Transverse colon (tissue), 4 donors: Measurements from ENCODE around the gene PELI1. TPM values are rescaled to one million over a fixed set of nuclear protein-coding genes. Genes with fewer than 3 reads are reported as not detected.

ENCODE experiments used
- DNase-seq: peaks from one replicate; pipeline ENCODE4 v3.0.0-alpha.2; 2019
- H3K27ac ChIP-seq, 4 donors: fragments of 200-600 bp; sonication (generic); 2 replicates each; pipeline ENCODE4 v1.5.1; 2016 to 2018; ENCODE audit warnings: inconsistent platforms in 4 of 4
- H3K27me3 ChIP-seq: fragments of 200-600 bp; sonication (generic); 2 replicates; pipeline ENCODE4 v1.5.1; 2017; ENCODE audit warnings: inconsistent platforms
- H3K36me3 ChIP-seq, 4 donors: fragments of 200-600 bp; sonication (generic); 2 replicates each; pipeline ENCODE4 v1.5.1; 2017 to 2019; ENCODE audit warnings: inconsistent platforms in 4 of 4
- H3K4me1 ChIP-seq, 4 donors: fragments of 200-600 bp; sonication (generic); 2 replicates each; pipeline ENCODE4 v1.5.1; 2017 to 2020; ENCODE audit warnings: inconsistent platforms in 4 of 4
- H3K4me3 ChIP-seq, 4 donors: fragments of 200-600 bp; sonication (generic); 1 replicate in 1 of 4; 2 replicates in 3 of 4; pipeline versions ENCODE4 v1.5.1 to v1.6.1; 2017 to 2019; ENCODE audit warnings: inconsistent platforms in 4 of 4
- H3K9me3 ChIP-seq, 2 donors: fragments of 200-600 bp; sonication (generic); 2 replicates each; pipeline ENCODE4 v1.5.1; 2017 to 2019; ENCODE audit warnings: inconsistent platforms in 2 of 2
- EP300 ChIP-seq: sonication (generic); formaldehyde crosslinking; IDR thresholded peaks from one replicate; pipeline ENCODE4 v1.6.1; 2017; ENCODE audit warnings: antibody characterized with exemption, low read depth
- POLR2A ChIP-seq: fragments of 450-650 bp; IDR thresholded peaks from one replicate; pipeline ENCODE4 v1.6.1; 2016; ENCODE audit warnings: antibody characterized with exemption, mild to moderate bottlenecking, moderate library complexity
- POLR2AphosphoS5 ChIP-seq, 3 donors: sonication (generic); formaldehyde crosslinking; IDR thresholded peaks; one replicate each; pipeline ENCODE4 v1.6.1; 2016; ENCODE audit warnings: antibody characterized with exemption in 3 of 3
- WGBS, 2 donors: methylation state at CpG; one replicate each; pipeline ENCODE4 v1.1.5; 2018; ENCODE audit warnings: low coverage in 1 of 2; 5-methylcytosine and 5-hydroxymethylcytosine counted together
- in situ Hi-C, 4 donors: fragments of 200-750 bp; cut with MboI; loops; one replicate each; pipeline versions ENCODE4 v1.15.0 to v1.15.1; 2017; ENCODE audit warnings: low sequenced_read_pairs in 3 of 4, low pct_ligation_motif_present in 1 of 4, low pct_unique_long_range_greater_than_20kb in 1 of 4
- intact Hi-C: fragments of 100-400 bp; cut with DNase I; formaldehyde crosslinking; loops from one replicate; pipeline ENCODE4 v1.15.1; 2023; ENCODE audit warnings: low total_unique reads
- total RNA-seq, 4 donors: library from RNA; depleted of rRNA; stranded (reverse); fragments of >200 nt; gene quantifications; one replicate each; pipeline ENCODE4 v1.1.0, GENCODE V29; 2016
- TF ChIP-seq, protein P1 (sequence below), 5 experiments: fragments of 200-600 bp in 3 of 5; fragments of 450-650 bp in 2 of 5; sonication (generic) in 3 of 5; IDR thresholded peaks; 1 replicate in 2 of 5; 2 replicates in 3 of 5; pipeline ENCODE4 v1.5.1; 2016 to 2017; ENCODE audit warnings: antibody characterized with exemption in 5 of 5, inconsistent platforms in 3 of 5, mild to moderate bottlenecking in 2 of 5, moderate library complexity in 1 of 5

The PELI1 gene
- total RNA-seq, 4 donors from 2014 or later: 20.6 to 818 (median 41.3) TPM

DNA sequence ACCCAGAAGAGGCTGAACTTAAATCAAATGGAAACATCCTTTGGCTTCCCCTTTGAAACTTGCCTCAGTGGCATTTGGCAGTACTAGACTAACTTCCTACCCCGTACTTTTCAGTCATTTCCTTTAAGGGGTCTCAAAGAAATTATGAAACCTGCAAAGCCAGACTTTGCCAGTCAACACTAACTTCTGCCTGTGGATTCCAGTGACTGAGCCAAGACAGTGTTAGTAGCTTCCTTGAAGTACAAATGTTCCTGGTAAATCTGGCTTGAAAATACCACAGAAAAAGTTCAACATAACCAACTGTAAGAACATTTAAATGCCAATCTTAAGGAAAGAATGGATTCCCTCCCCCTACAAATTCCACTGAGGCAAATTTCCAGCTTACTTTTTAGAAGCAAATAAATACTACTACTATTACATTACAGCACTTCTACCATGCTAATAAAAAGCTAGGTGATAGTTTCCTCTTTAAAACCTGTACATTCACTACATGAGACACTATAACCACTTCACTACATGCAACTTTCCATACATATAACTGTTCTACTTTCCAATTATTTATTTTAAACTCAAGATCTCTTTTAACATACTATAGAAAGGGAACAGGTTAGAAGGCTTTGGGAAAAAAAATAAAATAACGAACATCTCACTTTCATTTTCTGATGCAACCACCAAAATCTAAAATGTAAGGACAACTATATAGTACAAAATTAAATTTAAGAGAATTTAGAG, 2.4 kb downstream of the PELI1 start:
- no peak for DNase-seq
- Histone ChIP-seq H3K9me3 (no peaks in the 10 kb centered on the region), H3K36me3 (no peaks in the 10 kb centered on the region), H3K27me3 (no peaks in the 10 kb centered on the region), H3K4me3 (peak overlapping the region in 3 of 4 donors; percentile 79 to 94 (median 92)), H3K4me1 (peaks cover 9 to 79% (median 33%) of the 10 kb centered on the region in 4 donors), H3K27ac (peak overlapping the region; percentile 97 to 99 (median 98))
- in situ Hi-C loops (no loop called here), intact Hi-C loops (no loop called here)
- TF ChIP-seq POLR2AphosphoS5 (IDR thresholded peaks at IDR 0.05): no peak
- WGBS, 2 donors: 0 to 3% methylated on average over 1 to 2 of the region's 2 CpGs

DNA sequence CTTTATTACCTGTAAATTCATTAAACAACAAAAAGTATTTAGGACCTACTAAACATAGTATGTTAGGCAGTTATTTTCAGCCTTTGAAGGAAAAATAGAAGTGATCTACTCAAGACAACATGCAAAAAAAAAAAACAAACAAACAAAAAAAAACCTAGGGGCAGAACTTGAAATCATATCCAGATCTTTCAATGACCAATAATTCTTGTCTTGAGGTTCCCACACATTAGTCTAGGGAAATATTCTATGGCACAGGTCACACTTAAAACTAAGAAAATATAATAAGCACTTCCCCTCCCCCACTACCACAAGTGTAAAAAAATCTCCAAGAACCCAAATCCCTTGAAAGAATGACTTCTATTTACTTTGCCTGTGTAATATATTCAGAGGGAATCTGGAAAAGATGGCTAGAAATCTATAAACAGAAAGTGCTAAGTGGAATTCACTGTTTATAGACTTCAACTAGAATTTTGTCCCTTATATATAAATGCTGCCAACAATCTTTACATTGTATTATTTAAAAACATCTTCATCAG, 3.5 kb downstream of the PELI1 start:
- no peaks in the 10 kb centered on the region for H3K36me3 ChIP-seq
- H3K4me3 ChIP-seq: peak overlapping the region in 1 of 4 donors; percentile 94
- intact Hi-C loops: no loop called here

DNA sequence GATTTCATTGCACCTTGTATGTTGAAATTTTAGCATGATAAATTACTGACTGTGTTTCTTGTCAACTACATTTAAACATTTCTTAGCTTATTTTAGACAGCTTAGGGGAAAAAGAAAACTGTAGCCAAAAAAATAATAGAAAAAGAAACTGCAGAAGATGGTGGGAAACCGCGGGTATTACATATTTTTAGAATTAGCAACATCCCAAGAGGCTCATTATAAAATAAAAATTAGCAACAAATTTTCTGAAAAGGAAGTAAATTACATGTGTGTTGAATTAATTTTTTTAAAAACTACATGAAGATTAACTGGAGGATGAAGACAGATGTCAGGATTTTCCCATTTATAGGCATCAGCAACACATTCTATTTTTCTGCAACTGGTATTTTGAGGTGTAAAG, 4.3 kb downstream of the PELI1 start:
- TF ChIP-seq, protein P1, sequence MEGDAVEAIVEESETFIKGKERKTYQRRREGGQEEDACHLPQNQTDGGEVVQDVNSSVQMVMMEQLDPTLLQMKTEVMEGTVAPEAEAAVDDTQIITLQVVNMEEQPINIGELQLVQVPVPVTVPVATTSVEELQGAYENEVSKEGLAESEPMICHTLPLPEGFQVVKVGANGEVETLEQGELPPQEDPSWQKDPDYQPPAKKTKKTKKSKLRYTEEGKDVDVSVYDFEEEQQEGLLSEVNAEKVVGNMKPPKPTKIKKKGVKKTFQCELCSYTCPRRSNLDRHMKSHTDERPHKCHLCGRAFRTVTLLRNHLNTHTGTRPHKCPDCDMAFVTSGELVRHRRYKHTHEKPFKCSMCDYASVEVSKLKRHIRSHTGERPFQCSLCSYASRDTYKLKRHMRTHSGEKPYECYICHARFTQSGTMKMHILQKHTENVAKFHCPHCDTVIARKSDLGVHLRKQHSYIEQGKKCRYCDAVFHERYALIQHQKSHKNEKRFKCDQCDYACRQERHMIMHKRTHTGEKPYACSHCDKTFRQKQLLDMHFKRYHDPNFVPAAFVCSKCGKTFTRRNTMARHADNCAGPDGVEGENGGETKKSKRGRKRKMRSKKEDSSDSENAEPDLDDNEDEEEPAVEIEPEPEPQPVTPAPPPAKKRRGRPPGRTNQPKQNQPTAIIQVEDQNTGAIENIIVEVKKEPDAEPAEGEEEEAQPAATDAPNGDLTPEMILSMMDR (IDR thresholded peaks at IDR 0.05): no peak
- TF ChIP-seq EP300 (no peak), POLR2AphosphoS5 (IDR thresholded peaks at IDR 0.05) (no peak), POLR2A (no peak)
- in situ Hi-C loops (no loop called here), intact Hi-C loops (no loop called here)
- Histone ChIP-seq H3K27me3 (no peaks in the 10 kb centered on the region), H3K4me3 (no peak overlapping the region), H3K9me3 (no peaks in the 10 kb centered on the region), H3K27ac (peak overlapping the region; percentile 97 to 99 (median 98)), H3K4me1 (peaks cover 16 to 79% (median 46%) of the 10 kb centered on the region in 4 donors), H3K36me3 (no peaks in the 10 kb centered on the region)
- 51 to 61% methylated on average over 2 of the region's 2 CpGs for WGBS, 2 donors
- no peak for DNase-seq

More for the DNA sequence above, 3.5 kb downstream of the PELI1 start:
- TF ChIP-seq POLR2A (no peak), POLR2AphosphoS5 (IDR thresholded peaks at IDR 0.05) (no peak)
- TF ChIP-seq, protein P1 (IDR thresholded peaks at IDR 0.05): no peak
- in situ Hi-C loops: no loop called here
- H3K27ac ChIP-seq: peak overlapping the region; percentile 97 to 99 (median 98)
- H3K4me1 ChIP-seq: peaks cover 15 to 79% (median 44%) of the 10 kb centered on the region in 4 donors
- DNase-seq: no peak
- H3K27me3 ChIP-seq: no peaks in the 10 kb centered on the region
- H3K9me3 ChIP-seq: no peaks in the 10 kb centered on the region

DNA sequence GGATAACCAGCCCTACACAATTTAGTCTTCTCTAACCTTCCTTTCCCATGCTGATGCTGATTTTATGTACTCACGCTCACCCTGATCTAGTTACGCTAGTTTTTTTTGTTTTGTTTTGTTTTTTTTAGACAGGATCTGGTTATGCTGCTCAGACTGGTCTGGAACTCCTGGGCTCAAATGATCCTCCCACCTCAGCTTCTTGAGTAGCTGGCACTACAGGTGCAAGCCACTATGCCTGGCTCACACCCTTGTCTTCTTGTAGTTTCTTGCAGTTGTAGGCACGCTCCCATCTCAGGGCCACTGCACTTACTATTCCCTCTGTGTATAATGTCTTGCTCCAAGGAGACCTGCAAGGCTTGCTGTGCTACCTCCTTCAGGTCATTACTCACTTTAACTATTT, 6.2 kb downstream of the PELI1 start:
- Histone ChIP-seq H3K36me3 (no peaks in the 10 kb centered on the region), H3K4me3 (no peak overlapping the region), H3K4me1 (peaks cover 35 to 95% (median 53%) of the 10 kb centered on the region in 4 donors), H3K9me3 (no peaks in the 10 kb centered on the region), H3K27ac (peak overlapping the region in 3 of 4 donors; percentile 8 to 17 (median 10)), H3K27me3 (no peaks in the 10 kb centered on the region)
- no peak for DNase-seq
- intact Hi-C loops (no loop called here), in situ Hi-C loops (no loop called here)
- 89 to 95% methylated on average over 3 of the region's 3 CpGs for WGBS, 2 donors
- TF ChIP-seq EP300 (no peak), POLR2AphosphoS5 (IDR thresholded peaks at IDR 0.05) (no peak), POLR2A (no peak)
- TF ChIP-seq, protein P1 (IDR thresholded peaks at IDR 0.05): no peak
